ENCODE measurements around the gene MED27. TPM values are rescaled to one million over a fixed set of nuclear protein-coding genes. Genes with fewer than 3 reads are reported as not detected.

MED27 gene
- total and polyA plus RNA-seq, 2 donors (not counting 1 experiment from before 2014, with no cell fraction given) = 13.4 to 44.7 TPM

GRCh38 chr9:131892162-131892707, 187.4 kb downstream of the MED27 start:
- H3K4me1 ChIP-seq (ENCODE audit: control insufficient read depth, extremely low read depth, insufficient read depth, low read length) = no peaks in the 10 kb centered on the region
- H3K9ac ChIP-seq (ENCODE audit: insufficient read depth, low read length) = no peak overlapping the region
- no peaks in the 10 kb centered on the region for H3K79me2 ChIP-seq (ENCODE audit: control insufficient read depth, insufficient read depth, low read length)
- no peaks in the 10 kb centered on the region for H3K27me3 ChIP-seq (ENCODE audit: control insufficient read depth, insufficient read depth, low read length)
- no peak overlapping the region for H2AFZ ChIP-seq (ENCODE audit: low read length)
- peak in 1 of 2 donors; percentile 37 for DNase-seq (ENCODE audit: low read depth in 2 of 2)
- TF ChIP-seq EZH2 (IDR thresholded peaks at IDR 0.05; ENCODE audit: low read length, missing control alignments) (no peak), CTCF (conservative IDR thresholded peaks at IDR 0.05 in 1 of 2, IDR thresholded peaks at IDR 0.05 in 1 of 2; ENCODE audit: low read depth in 1 of 2, low read length in 2 of 2) (no peak)
- H3K27ac ChIP-seq (ENCODE audit: insufficient read depth, low read length) = no peak overlapping the region
- H3K36me3 ChIP-seq (ENCODE audit: control insufficient read depth, insufficient read depth, low read length) = no peaks in the 10 kb centered on the region
- no peak overlapping the region for H3K4me2 ChIP-seq (ENCODE audit: extremely low read depth, insufficient read depth, low read length)
- H3K4me3 ChIP-seq (replicated peaks in 1 of 4; ENCODE audit: control extremely low read depth in 1 of 4, insufficient read depth in 1 of 4, low read depth in 3 of 4, low read length in 4 of 4) = no peak overlapping the region
- no peaks in the 10 kb centered on the region for H4K20me1 ChIP-seq (ENCODE audit: control insufficient read depth, extremely low read depth, insufficient read depth, low read length)
- no peaks in the 10 kb centered on the region for H3K9me3 ChIP-seq (ENCODE audit: control insufficient read depth, insufficient read depth, low read depth, low read length)

- no peaks in the 10 kb centered on the region for H3K79me2 ChIP-seq (ENCODE audit: control insufficient read depth, insufficient read depth, low read length)
- H3K4me1 ChIP-seq (ENCODE audit: control insufficient read depth, extremely low read depth, insufficient read depth, low read length) = no peaks in the 10 kb centered on the region
- H3K27ac ChIP-seq (ENCODE audit: insufficient read depth, low read length) = no peak overlapping the region
- H3K4me3 ChIP-seq (replicated peaks in 1 of 4; ENCODE audit: control extremely low read depth in 1 of 4, insufficient read depth in 1 of 4, low read depth in 3 of 4, low read length in 4 of 4) = no peak overlapping the region
- H3K36me3 ChIP-seq (ENCODE audit: control insufficient read depth, insufficient read depth, low read length) = no peaks in the 10 kb centered on the region
- H3K9me3 ChIP-seq (ENCODE audit: control insufficient read depth, insufficient read depth, low read depth, low read length) = no peaks in the 10 kb centered on the region
- no peaks in the 10 kb centered on the region for H3K27me3 ChIP-seq (ENCODE audit: control insufficient read depth, insufficient read depth, low read length)
- no peaks in the 10 kb centered on the region for H4K20me1 ChIP-seq (ENCODE audit: control insufficient read depth, extremely low read depth, insufficient read depth, low read length)
- no peak overlapping the region for H3K4me2 ChIP-seq (ENCODE audit: extremely low read depth, insufficient read depth, low read length)
- TF ChIP-seq CTCF (conservative IDR thresholded peaks at IDR 0.05 in 1 of 2, IDR thresholded peaks at IDR 0.05 in 1 of 2; ENCODE audit: low read depth in 1 of 2, low read length in 2 of 2) = no peak
- no peak for TF ChIP-seq EZH2 (IDR thresholded peaks at IDR 0.05; ENCODE audit: low read length, missing control alignments)
- no peak overlapping the region for H2AFZ ChIP-seq (ENCODE audit: low read length)
- no peak overlapping the region for H3K9ac ChIP-seq (ENCODE audit: insufficient read depth, low read length)
- no peak for DNase-seq (ENCODE audit: low read depth in 2 of 2)
Observed at GRCh38 chr9:131891598-131891997, 188.1 kb downstream of the MED27 start.

- H3K36me3 ChIP-seq (ENCODE audit: control insufficient read depth, insufficient read depth, low read length) = no peaks in the 10 kb centered on the region
- no peak for TF ChIP-seq CTCF (conservative IDR thresholded peaks at IDR 0.05 in 1 of 2, IDR thresholded peaks at IDR 0.05 in 1 of 2; ENCODE audit: low read depth in 1 of 2, low read length in 2 of 2)
- no peaks in the 10 kb centered on the region for H3K9me3 ChIP-seq (ENCODE audit: control insufficient read depth, insufficient read depth, low read depth, low read length)
- no peaks in the 10 kb centered on the region for H4K20me1 ChIP-seq (ENCODE audit: control insufficient read depth, extremely low read depth, insufficient read depth, low read length)
- H2AFZ ChIP-seq (ENCODE audit: low read length) = no peak overlapping the region
- peak; percentile 20 to 21 for DNase-seq (ENCODE audit: low read depth in 2 of 2)
- no peaks in the 10 kb centered on the region for H3K4me1 ChIP-seq (ENCODE audit: control insufficient read depth, extremely low read depth, insufficient read depth, low read length)
- H3K27ac ChIP-seq (ENCODE audit: insufficient read depth, low read length) = no peak overlapping the region
- H3K79me2 ChIP-seq (ENCODE audit: control insufficient read depth, insufficient read depth, low read length) = no peaks in the 10 kb centered on the region
- no peaks in the 10 kb centered on the region for H3K27me3 ChIP-seq (ENCODE audit: control insufficient read depth, insufficient read depth, low read length)
- no peak overlapping the region for H3K4me2 ChIP-seq (ENCODE audit: extremely low read depth, insufficient read depth, low read length)
- no peak overlapping the region for H3K9ac ChIP-seq (ENCODE audit: insufficient read depth, low read length)
- no peak overlapping the region for H3K4me3 ChIP-seq (replicated peaks in 1 of 4; ENCODE audit: control extremely low read depth in 1 of 4, insufficient read depth in 1 of 4, low read depth in 3 of 4, low read length in 4 of 4)
Observed at GRCh38 chr9:131889437-131890251, 190.0 kb downstream of the MED27 start.
